Measurements from ENCODE around the gene NXPH4.
A peak's percentile ranks its signal among the peaks of the same experiment; 100 is the strongest.

NXPH4 gene

DNA sequence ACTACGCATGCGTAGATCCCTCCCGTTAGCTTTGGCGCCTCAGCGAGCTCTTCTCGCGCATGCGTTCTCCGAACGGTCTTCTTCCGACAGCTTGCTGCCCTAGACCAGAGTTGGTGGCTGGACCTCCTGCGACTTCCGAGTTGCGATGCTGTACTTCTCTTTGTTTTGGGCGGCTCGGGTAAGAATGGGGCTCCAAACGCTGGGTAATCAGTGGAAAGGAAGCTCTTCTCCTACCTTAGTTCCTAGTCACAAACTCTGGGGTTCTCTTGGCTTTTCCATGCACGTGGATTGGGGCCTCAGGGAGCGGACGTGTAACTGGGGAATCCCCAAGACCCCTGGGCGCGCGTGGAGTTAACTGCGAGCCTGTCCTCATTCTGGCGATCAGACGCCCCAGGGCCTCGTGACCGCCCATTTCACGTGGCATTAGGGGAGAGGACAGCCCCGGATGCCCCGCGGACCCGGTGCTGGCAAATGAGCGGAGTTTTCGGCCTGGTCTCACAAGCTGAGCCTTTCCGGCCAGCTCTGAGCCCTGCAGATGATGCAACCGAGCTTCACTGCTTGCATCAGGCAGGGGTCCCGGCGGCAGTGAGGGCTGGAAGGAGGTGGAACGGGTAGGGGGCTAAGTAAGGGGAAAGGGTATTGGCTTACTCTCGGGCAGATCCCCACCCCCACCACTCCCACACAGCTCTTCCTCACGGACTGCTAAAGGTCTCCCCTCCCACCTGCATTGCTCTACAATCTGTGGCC, 13.2 kb downstream of the NXPH4 start, which contains the start of gene SHMT2:
TSS of gene SHMT2 (plus strand) at position 78 of the 747 bp plus-strand sequence. CDS start at position 146, 68 bp downstream.
- Mint-ChIP-seq H3K9me3 (no peaks in the 10 kb centered on the region), H3K27ac (peak within 1 kb of the TSS; percentile 92 to 96), H3K4me1 (ENCODE audit: low read depth in 2 of 2) (peaks cover 27 to 41% of the 10 kb centered on the region in 2 donors), H3K4me3 (peak within 1 kb of the TSS; percentile 98 to 99), H3K36me3 (ENCODE audit: insufficient read depth) (peaks cover 15% of the 10 kb centered on the region), H3K27me3 (peaks cover 22 to 25% of the 10 kb centered on the region in 2 donors)
- ATAC-seq (replicated peaks) (peak; percentile 64), DNase-seq (peak; percentile 83 to 88 (median 84))

- Mint-ChIP-seq H3K27me3 (peaks cover 21 to 22% of the 10 kb centered on the region in 2 donors), H3K27ac (peak overlapping the region in 1 of 2 donors; percentile 96), H3K4me1 (ENCODE audit: low read depth in 2 of 2) (peaks cover 27 to 40% of the 10 kb centered on the region in 2 donors), H3K9me3 (no peaks in the 10 kb centered on the region), H3K36me3 (ENCODE audit: insufficient read depth) (peaks cover 15% of the 10 kb centered on the region), H3K4me3 (peak overlapping the region; percentile 98 to 99)
- ATAC-seq (replicated peaks) (no peak), DNase-seq (no peak)
These were observed 14.0 kb downstream of the NXPH4 start for GRCh38 chr12:57230381-57231155.

- no peak for DNase-seq
- Mint-ChIP-seq H3K9me3 (no peaks in the 10 kb centered on the region), H3K27ac (no peak overlapping the region), H3K36me3 (ENCODE audit: insufficient read depth) (peaks cover 19% of the 10 kb centered on the region), H3K4me3 (peak overlapping the region in 1 of 2 donors; percentile 99), H3K27me3 (peaks cover 19 to 21% of the 10 kb centered on the region in 2 donors), H3K4me1 (ENCODE audit: low read depth in 2 of 2) (peaks cover 30 to 39% of the 10 kb centered on the region in 2 donors)
- ATAC-seq (replicated peaks) = no peak
These were observed 14.9 kb downstream of the NXPH4 start for GRCh38 chr12:57231276-57232021.

- DNase-seq (no peak), ATAC-seq (replicated peaks) (no peak)
- H3K4me3 Mint-ChIP-seq = no peak overlapping the region
- no peak overlapping the region for H3K27ac Mint-ChIP-seq
- H3K27me3 Mint-ChIP-seq = peaks cover 21 to 23% of the 10 kb centered on the region in 2 donors
- peaks cover 33 to 42% of the 10 kb centered on the region in 2 donors for H3K4me1 Mint-ChIP-seq (ENCODE audit: low read depth in 2 of 2)
- peaks cover 19% of the 10 kb centered on the region for H3K36me3 Mint-ChIP-seq (ENCODE audit: insufficient read depth)
- H3K9me3 Mint-ChIP-seq = no peaks in the 10 kb centered on the region
These were observed 15.7 kb downstream of the NXPH4 start for GRCh38 chr12:57232156-57232756.

- no peak for ATAC-seq (replicated peaks)
- Mint-ChIP-seq H3K27me3 (peaks cover 25 to 36% of the 10 kb centered on the region in 2 donors), H3K36me3 (ENCODE audit: insufficient read depth) (peaks cover 20% of the 10 kb centered on the region), H3K9me3 (no peaks in the 10 kb centered on the region), H3K4me1 (ENCODE audit: low read depth in 2 of 2) (peaks cover 41 to 46% of the 10 kb centered on the region in 2 donors), H3K4me3 (no peak overlapping the region), H3K27ac (no peak overlapping the region)
- no peak for DNase-seq
These were observed 17.0 kb downstream of the NXPH4 start for GRCh38 chr12:57233357-57234232.

- peaks cover 23% of the 10 kb centered on the region for H3K36me3 Mint-ChIP-seq (ENCODE audit: insufficient read depth)
- no peak overlapping the region for H3K27ac Mint-ChIP-seq
- no peak for DNase-seq
- peaks cover 31 to 42% of the 10 kb centered on the region in 2 donors for H3K27me3 Mint-ChIP-seq
- no peak for ATAC-seq (replicated peaks)
- no peak overlapping the region for H3K4me3 Mint-ChIP-seq
- no peaks in the 10 kb centered on the region for H3K9me3 Mint-ChIP-seq
- peaks cover 40 to 47% of the 10 kb centered on the region in 2 donors for H3K4me1 Mint-ChIP-seq (ENCODE audit: low read depth in 2 of 2)
These were observed 17.6 kb downstream of the NXPH4 start for GRCh38 chr12:57234233-57234570.

GRCh38 chr12:57234571-57235016, 18.0 kb downstream of the NXPH4 start:
- peaks cover 40 to 47% of the 10 kb centered on the region in 2 donors for H3K4me1 Mint-ChIP-seq (ENCODE audit: low read depth in 2 of 2)
- no peak for DNase-seq
- no peak overlapping the region for H3K4me3 Mint-ChIP-seq
- peaks cover 21% of the 10 kb centered on the region for H3K36me3 Mint-ChIP-seq (ENCODE audit: insufficient read depth)
- peaks cover 35 to 46% of the 10 kb centered on the region in 2 donors for H3K27me3 Mint-ChIP-seq
- no peak overlapping the region for H3K27ac Mint-ChIP-seq
- H3K9me3 Mint-ChIP-seq = no peaks in the 10 kb centered on the region
- ATAC-seq (replicated peaks) = no peak

DNA sequence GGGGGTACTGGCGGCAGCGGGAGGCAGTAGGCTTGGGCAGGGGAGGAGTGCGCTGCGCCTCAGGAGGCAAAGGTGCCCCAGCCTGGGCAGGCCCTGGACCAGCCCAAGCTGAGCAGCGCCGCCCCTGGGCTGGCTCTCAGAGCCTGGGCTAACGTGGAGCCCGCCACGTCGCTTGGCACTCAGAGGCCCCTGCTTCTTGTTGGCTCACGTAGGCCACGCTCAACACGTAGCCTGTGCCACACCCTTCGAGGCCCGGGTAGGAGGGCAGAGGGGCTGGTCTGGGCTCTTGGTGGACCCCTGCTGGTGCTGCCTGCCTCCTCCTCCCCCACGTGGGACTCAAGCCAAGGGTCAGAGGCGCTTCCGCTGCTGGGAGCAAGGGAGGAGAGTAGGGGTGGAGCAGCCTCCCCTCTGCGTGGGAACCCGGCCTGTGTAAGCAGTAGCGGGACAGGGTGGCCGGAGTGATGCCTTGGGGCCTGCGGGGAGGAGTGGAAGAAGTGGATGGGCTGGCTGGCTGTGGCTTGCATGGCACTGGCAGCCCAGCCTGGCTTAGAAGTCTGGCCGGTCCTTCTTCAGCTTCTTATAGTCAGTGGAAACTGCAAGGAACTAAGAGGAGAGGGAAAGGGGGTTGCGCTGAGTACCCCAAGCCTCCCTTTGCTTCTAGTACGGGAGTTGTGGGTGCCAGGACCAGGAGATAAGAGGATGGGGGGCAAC, 18.6 kb downstream of the NXPH4 start:
- peaks cover 41 to 52% of the 10 kb centered on the region in 2 donors for H3K27me3 Mint-ChIP-seq
- peaks cover 21% of the 10 kb centered on the region for H3K36me3 Mint-ChIP-seq (ENCODE audit: insufficient read depth)
- H3K27ac Mint-ChIP-seq = no peak overlapping the region
- ATAC-seq (replicated peaks) = no peak
- no peaks in the 10 kb centered on the region for H3K9me3 Mint-ChIP-seq
- no peak for DNase-seq
- H3K4me3 Mint-ChIP-seq = peak overlapping the region in 1 of 2 donors; percentile 31
- H3K4me1 Mint-ChIP-seq (ENCODE audit: low read depth in 2 of 2) = peaks cover 40 to 45% of the 10 kb centered on the region in 2 donors

DNA sequence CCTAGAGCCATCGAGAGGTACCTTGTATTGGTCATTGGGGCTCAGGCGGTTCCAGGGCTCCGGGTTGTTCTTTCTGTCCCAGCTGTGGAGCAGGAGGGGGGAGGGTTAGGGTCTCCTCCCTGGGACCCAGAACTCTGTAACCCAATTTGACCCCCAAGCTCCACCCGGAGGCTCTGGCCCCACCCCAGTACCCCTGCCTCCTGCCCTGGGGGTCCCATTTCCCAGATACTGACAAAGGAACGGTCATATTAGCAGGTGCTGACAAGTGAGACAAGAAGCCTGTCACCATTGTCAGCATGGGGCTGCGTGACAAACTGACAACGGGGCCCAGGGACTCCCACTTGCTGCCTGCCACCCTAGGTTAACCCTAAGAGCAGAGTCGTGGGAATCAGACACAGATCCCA, 19.1 kb downstream of the NXPH4 start:
- peak overlapping the region in 1 of 2 donors; percentile 31 for H3K4me3 Mint-ChIP-seq
- no peak overlapping the region for H3K27ac Mint-ChIP-seq
- H3K9me3 Mint-ChIP-seq = no peaks in the 10 kb centered on the region
- DNase-seq (no peak), ATAC-seq (replicated peaks) (no peak)
- H3K27me3 Mint-ChIP-seq = peaks cover 46 to 58% of the 10 kb centered on the region in 2 donors
- H3K4me1 Mint-ChIP-seq (ENCODE audit: low read depth in 2 of 2) = peaks cover 40 to 45% of the 10 kb centered on the region in 2 donors
- peaks cover 24% of the 10 kb centered on the region for H3K36me3 Mint-ChIP-seq (ENCODE audit: insufficient read depth)

DNA sequence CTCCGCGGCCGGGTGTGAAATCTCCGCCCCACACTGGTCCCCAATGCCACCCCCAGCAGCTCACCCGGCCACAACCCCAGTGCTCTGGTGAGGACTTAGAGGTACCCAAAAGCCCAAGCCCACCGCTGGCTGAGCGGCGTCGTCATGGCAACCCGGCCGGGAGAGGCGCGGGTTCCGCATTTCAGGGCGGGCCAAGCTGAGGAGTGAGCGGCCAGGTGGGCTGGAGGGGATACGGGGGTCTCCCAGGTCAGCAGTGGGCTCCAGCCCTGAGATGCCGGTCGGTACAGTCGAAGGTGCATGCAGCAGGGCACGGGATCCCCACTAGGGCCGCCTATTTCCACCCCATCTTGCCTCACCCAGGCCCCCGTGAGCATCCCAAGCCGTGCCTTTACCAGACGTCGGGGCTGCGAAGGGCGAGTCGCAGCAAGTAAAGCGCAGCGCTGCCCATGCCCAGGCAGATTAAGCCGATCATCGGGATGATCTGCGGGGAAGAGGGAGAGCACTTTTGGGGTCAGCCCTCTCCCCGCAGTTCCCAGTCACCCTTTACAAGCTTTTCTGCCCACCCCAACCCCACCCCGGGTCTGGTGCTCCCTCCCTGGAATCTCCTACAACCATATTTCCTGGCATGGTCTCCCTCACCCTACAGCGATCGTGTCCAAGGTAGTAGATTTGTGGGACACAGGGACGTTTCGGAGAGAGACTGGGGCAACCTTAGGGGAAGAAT, 19.8 kb downstream of the NXPH4 start:
- DNase-seq (no peak), ATAC-seq (replicated peaks) (no peak)
- peaks cover 29% of the 10 kb centered on the region for H3K36me3 Mint-ChIP-seq (ENCODE audit: insufficient read depth)
- H3K27me3 Mint-ChIP-seq = peaks cover 53 to 64% of the 10 kb centered on the region in 2 donors
- H3K4me3 Mint-ChIP-seq = no peak overlapping the region
- peaks cover 45 to 49% of the 10 kb centered on the region in 2 donors for H3K4me1 Mint-ChIP-seq (ENCODE audit: low read depth in 2 of 2)
- H3K27ac Mint-ChIP-seq = peak overlapping the region in 1 of 2 donors; percentile 26
- H3K9me3 Mint-ChIP-seq = no peaks in the 10 kb centered on the region

DNA sequence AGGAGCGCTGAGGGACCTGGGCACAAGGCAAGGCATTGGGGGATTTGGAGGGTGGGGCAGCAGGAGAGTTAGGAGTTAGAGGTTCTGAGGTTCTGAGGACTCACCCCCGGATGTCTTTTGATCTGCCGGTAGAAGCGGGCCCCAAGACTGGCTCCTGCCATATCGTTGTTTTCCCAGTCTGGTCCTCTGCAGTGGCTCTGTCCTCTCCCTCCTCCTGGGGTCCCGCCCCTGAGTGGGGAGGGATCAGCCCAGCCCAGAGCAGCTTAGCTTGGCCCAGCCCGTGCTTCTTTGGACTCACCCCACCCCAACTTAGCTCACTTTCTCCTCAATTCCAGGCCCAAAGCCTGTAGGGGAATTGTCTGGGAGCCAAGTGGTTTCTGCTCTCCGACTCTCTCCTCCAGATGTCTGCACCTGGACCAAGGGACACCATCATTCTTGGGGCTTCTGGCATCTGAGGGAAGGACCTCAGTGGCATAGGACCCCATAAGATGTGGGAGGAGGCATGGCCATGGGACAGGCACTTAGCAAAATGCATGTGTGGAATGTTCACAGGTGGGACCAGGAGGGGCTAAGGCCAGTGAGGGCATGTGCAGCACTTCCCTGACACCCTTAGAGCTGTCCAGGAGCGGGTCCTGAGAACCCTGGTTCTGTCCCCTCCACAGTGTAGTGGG, 20.5 kb downstream of the NXPH4 start:
- Mint-ChIP-seq H3K4me1 (ENCODE audit: low read depth in 2 of 2) (peaks cover 52 to 55% of the 10 kb centered on the region in 2 donors), H3K36me3 (ENCODE audit: insufficient read depth) (peaks cover 29% of the 10 kb centered on the region), H3K27me3 (peaks cover 60 to 71% of the 10 kb centered on the region in 2 donors), H3K9me3 (no peaks in the 10 kb centered on the region), H3K4me3 (peak overlapping the region; percentile 61 to 82), H3K27ac (peak overlapping the region in 1 of 2 donors; percentile 26)
- ATAC-seq (replicated peaks) (no peak), DNase-seq (no peak)

Measured in effector memory CD8-positive, alpha-beta T cell (primary cell).